GM18499 (cell line): ENCODE data around the gene ZBTB1.
"Not testable (repeated sequence)": the region's sequence is repeated elsewhere in the genome, so short reads cannot be mapped to it uniquely, and the experiment has no call there.

Source experiments
- ATAC-seq: cut with Tn5 transposase; IDR thresholded peaks from one replicate; pipeline ENCODE4 v1.9.1; 2021; ENCODE audit warnings: moderate number of reproducible peaks; ENCODE audit not compliant: insufficient read depth, unreplicated experiment

Gene ZBTB1

DNA sequence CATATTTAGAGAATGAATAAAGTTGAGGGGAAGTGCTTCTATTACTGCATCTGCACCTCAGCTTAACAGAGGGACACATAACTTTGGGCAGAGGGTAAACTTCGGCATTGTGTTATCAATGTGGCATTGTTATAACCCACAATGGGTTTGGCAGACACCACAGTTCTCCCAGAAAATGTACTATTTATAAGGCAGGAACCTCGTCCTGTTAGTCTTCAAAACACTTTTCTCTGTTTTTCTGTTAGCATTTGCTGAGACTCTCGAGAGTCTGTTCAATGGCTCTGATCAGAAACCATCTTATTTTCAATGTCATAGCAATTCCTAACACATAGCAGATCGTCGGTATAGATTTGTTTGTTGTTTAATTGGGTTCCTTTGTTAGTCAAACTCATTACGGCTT is 59.1 kb downstream of the ZBTB1 start:
- no peak for ATAC-seq

DNA sequence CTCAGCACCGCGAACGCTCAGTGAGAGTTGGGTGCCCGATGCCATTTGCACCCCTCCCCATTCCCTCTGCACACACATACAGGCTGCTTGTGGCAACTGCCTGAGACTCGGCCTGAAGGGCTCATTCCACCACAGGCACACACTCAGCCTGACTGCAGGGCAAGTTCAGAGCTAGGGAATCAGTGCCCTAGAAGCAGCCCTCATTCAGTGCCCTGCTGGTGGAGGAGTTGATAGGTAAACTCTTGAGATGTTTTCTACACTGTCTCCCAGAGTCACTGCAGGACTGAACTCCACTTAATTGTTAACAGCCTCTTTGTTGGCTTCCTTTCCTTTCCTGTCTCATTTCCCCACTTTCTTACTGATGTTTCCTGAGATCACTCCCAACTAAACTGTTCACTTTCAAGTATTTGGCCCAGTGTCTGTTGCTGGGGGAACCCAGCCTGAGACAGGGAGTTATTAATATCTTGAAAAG is 62.1 kb downstream of the ZBTB1 start:
- ATAC-seq, result no peak

DNA sequence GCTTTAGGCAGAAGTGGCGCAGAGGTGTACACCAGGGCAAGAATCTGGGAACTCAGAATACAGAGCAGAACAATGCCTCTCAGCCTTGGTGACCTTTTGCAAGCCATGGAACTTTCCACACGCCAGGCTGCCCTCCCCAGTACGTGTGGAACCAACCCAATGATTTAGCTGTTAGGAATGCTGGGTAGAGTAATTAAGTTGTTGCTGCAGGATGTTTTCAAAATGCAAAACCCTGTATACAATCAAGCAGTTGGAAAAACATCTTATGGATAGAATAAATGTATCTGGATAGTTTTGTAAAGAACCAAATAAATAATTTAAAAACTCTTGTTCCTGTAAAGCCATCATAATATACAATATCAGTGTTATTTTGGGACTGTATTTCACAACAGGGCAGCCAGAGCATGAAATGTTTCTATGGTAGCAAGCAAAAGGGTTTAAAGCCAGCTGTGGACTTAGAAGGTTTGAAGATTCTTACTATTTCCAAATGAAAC is 64.6 kb downstream of the ZBTB1 start:
- ATAC-seq, result no peak

DNA sequence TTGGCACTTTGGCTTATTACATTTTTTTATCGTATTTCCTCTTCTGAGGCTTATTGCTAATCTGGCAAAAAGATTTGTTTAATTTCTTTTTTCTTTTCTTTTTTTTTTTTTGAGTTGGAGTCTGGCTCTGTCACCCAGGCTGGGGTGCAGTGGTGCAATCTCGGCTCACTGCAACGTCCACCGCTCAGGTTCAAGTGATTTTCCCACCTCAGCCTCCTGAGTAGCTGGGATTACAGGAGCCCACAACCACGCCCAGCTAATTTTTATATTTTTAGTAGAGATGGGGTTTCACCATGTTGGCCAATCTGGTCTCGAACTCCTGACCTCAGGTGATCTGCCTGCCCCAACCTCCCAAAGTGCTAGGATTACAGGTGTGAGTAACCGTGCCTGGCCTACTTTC is 65.1 kb downstream of the ZBTB1 start:
- ATAC-seq, result not testable (repeated sequence)

DNA sequence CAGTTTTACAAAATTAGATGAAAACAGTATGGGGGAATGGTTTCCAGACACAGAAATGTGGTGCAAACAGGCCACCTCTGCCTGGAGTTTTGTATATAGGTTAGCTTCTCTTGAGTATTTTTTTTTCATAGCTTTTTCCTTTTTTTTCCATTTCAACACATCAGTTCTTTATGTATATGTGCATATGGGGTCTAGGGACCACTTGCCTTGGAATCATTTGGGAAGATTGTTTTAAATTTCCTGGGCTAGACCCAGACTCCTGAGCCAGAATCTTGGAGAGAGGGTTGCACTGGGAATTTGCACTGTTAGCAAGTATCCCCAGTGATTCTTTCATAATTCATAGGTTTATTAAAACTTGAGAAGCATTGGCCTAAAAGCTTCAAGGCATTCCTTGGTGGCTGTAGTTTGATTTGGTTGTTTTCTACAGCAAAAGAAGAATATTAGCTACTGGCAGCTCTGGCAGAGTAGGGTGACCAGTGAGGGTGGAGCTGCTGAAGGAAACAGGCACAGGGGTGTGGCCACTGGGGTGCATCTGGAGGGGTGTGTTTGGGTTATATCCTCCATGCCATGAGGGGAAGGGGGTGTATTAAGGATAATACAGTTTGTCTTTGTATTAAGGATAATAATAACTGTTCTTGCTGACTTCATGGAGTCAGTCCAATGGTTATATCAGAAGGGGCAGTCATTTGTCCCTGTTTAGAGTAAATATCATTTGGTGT is 68.0 kb downstream of the ZBTB1 start:
- ATAC-seq, result no peak

DNA sequence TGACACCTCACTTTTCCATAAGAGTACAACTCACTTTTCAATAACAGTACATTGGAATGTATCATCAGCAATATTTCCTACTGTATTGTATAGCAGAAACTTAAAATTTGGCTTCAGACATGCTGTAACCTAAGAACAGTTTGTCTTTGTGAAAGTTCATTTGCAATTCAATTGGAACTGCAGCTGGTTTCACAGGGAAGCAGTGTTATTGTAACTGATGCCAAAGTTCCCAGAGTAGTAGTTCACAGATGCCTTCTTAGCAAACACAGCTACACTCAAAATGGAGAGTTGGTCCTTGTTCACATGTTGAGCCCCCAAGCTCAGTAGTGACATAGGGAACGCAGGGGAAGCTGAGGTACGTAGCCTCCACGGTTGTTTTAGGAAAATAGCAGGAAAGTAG is 68.5 kb downstream of the ZBTB1 start:
- ATAC-seq, result no peak
